ENCODE results near the gene BMP3.

BMP3 gene

DNA sequence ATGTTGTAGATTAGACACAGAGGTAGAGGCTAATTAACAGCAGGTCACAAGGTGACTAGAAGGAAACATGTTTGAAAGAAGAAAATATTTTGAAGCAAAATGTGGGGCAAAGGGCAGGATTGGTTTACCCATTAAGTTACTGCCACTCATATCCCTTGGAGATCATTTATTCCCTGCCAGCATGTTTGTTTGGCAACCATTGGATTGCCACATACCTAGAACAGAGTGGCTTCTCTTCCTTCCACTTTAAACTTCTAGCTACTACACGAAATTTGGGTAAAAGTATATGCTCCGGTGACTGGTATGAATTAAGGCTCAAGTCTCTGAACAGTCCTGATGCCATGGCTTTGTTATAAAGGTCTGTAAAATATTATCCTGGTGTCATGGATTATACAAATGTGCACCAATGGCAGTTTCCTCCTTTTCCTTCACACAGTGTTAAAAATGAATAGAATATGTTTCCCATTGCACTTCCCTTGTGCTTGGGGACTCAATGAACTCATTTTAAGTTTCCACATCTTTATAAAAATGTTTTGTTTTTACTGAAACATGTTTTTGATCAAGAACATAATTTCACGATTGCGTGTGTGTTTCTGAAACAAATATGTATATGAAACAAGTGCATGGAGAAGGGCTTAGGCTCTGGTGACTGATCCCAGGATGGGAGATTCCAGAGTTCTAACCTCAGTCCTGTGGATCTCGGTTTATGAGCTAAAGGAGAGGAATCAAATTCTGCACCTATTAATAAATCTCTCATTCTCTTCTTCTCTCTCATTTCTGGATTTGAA, 12.3 kb downstream of the BMP3 start:
- TF ChIP-seq, protein P1, sequence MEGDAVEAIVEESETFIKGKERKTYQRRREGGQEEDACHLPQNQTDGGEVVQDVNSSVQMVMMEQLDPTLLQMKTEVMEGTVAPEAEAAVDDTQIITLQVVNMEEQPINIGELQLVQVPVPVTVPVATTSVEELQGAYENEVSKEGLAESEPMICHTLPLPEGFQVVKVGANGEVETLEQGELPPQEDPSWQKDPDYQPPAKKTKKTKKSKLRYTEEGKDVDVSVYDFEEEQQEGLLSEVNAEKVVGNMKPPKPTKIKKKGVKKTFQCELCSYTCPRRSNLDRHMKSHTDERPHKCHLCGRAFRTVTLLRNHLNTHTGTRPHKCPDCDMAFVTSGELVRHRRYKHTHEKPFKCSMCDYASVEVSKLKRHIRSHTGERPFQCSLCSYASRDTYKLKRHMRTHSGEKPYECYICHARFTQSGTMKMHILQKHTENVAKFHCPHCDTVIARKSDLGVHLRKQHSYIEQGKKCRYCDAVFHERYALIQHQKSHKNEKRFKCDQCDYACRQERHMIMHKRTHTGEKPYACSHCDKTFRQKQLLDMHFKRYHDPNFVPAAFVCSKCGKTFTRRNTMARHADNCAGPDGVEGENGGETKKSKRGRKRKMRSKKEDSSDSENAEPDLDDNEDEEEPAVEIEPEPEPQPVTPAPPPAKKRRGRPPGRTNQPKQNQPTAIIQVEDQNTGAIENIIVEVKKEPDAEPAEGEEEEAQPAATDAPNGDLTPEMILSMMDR (IDR thresholded peaks at IDR 0.05; ENCODE audit: low read depth, low read length, missing control alignments), result no peak
- no peak overlapping the region for H3K4me3 ChIP-seq (replicated peaks; ENCODE audit: low read depth, low read length)
- no peak for DNase-seq (ENCODE audit: extremely low read depth, low read depth)

GRCh38 chr4:81049330-81049729, 18.8 kb downstream of the BMP3 start:
- TF ChIP-seq, protein P1 (IDR thresholded peaks at IDR 0.05; ENCODE audit: low read depth, low read length, missing control alignments), result no peak
- no peak overlapping the region for H3K4me3 ChIP-seq (replicated peaks; ENCODE audit: low read depth, low read length)
- DNase-seq (ENCODE audit: extremely low read depth, low read depth), result no peak

GRCh38 chr4:81049907-81050306, 19.4 kb downstream of the BMP3 start:
- no peak overlapping the region for H3K4me3 ChIP-seq (replicated peaks; ENCODE audit: low read depth, low read length)
- DNase-seq (ENCODE audit: extremely low read depth, low read depth), result no peak
- TF ChIP-seq, protein P1 (IDR thresholded peaks at IDR 0.05; ENCODE audit: low read depth, low read length, missing control alignments), result no peak

DNA sequence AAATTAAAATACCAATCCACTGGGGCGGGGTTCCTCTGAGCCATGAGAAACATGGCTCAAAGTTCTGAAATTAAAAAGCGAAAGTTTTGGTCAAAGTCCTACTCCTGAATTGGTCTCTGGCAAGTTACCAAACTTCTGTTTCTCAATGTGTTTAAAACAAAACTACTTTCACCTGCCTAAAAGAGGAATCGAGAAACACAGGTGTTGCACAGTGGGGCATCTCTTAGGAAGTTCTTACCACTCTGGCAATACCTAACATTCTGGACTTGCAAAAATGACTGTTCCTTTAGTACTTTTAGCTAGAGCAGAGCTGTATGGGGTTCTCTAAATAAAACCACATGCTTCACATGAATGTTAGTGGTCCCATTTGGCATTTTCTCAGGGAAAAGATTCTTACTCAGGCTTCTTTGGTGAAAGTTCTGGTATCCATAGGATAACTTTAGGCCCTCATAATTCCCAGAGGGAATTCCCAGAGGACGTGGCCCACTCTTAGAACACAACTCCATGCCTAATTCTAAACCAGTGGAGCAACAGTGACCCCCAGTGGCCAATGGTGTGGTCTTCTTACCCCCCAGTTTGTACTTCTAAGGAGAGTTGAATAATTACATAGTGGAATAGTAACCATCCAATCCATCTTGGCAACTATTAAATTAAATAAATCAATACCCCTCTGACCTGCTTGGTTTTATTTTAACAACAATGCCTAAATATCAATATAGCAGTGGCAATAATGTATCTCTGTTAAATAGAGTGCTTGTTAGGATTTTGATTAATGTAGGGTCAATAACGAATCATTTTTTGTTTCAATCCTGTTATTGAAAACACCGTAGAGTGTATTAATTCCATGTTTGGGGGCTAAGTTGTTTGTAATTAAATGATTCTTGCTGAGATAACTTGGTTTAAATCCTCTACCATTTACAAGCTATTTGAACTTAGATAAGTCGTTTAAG, 21.9 kb downstream of the BMP3 start:
- peak; percentile 32 for DNase-seq (ENCODE audit: extremely low read depth, low read depth)

GRCh38 chr4:81058621-81059020, 28.1 kb downstream of the BMP3 start:
- H3K4me3 ChIP-seq (replicated peaks; ENCODE audit: low read depth, low read length), result no peak overlapping the region
- TF ChIP-seq, protein P1 (IDR thresholded peaks at IDR 0.05; ENCODE audit: low read depth, low read length, missing control alignments), result no peak
- DNase-seq (ENCODE audit: extremely low read depth, low read depth), result no peak

More for the DNA sequence above, 21.9 kb downstream of the BMP3 start:
- no peak overlapping the region for H3K4me3 ChIP-seq (replicated peaks; ENCODE audit: low read depth, low read length)
- TF ChIP-seq, protein P1 (IDR thresholded peaks at IDR 0.05; ENCODE audit: low read depth, low read length, missing control alignments), result peak; percentile 72

DNA sequence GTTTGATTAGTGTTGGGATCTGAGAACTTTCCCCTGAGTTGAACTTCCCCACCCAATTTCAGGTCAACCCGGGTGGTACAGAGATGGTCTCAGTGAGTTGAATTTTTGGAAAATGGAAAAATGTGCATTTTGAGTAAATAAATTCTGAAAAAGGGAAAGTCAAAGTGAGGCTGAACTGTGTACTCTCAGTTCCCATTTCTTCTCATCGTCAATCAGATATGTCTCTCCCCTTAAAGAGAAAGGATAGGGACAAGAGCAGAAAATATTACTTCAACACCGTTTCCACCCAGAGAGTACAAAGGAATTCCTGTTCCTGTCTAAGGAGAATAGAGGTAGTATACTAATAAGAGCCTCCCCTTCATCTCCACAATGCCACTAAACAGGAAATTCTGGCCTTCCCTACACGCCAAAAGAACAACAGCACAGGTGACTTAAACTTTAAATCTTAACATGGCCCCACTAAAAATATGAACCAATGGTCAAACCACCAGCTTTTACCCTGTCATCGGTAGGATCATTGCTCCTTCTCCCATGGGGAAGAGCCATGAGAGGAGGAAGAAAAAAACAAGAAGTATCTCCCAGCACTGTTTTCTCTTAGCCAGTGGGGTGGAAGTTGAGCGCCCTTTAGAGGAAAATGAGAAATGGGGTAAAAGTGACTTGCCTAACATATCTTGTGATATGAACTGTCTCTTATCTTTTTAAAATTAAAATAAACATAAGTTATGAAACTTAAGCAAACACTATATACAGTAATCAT, 30.3 kb downstream of the BMP3 start:
- DNase-seq (ENCODE audit: extremely low read depth, low read depth), result no peak
- TF ChIP-seq, protein P1 (IDR thresholded peaks at IDR 0.05; ENCODE audit: low read depth, low read length, missing control alignments), result no peak
- H3K4me3 ChIP-seq (replicated peaks; ENCODE audit: low read depth, low read length), result no peak overlapping the region

Measured in HFF-Myc (cell line).